PC-9 (cell line): Measurements from ENCODE around the gene PC.

Source experiments
- CTCF ChIP-seq: fragments of 200-600 bp; sonication (generic); conservative IDR thresholded peaks from 2 replicates; pipeline ENCODE4 v1.6.1; 2017; ENCODE audit warnings: mixed run types, antibody characterized with exemption, mild to moderate bottlenecking, moderate library complexity
- EZH2 ChIP-seq: fragments of 200-600 bp; sonication (generic); IDR thresholded peaks from 2 replicates; pipeline ENCODE4 v1.8.0; 2017; ENCODE audit warnings: antibody characterized with exemption, low read depth

GRCh38 chr11:66985508-66986177, 27.5 kb upstream of the PC start:
- TF ChIP-seq EZH2 (no peak), CTCF (no peak)
